ENCODE results near the gene NUP133. TPM values are rescaled to one million over a fixed set of nuclear protein-coding genes. Genes with fewer than 3 reads are reported as not detected.

NUP133 gene
- total RNA-seq, 2 donors from 2014 or later: 13.5 to 16.3 TPM

GRCh38 chr1:229466887-229467286 lies 41.3 kb downstream of the NUP133 start:
- Histone ChIP-seq H3K27me3 (no peaks in the 10 kb centered on the region), H3K27ac (no peak overlapping the region), H3K4me3 (no peak overlapping the region), H3K9me3 (no peaks in the 10 kb centered on the region), H3K4me1 (no peaks in the 10 kb centered on the region), H3K36me3 (replicated peaks in 1 of 2; ENCODE audit: insufficient read depth in 1 of 2, low read depth in 2 of 2) (peaks cover 0 to 28% of the 10 kb centered on the region in 2 donors)
- intact Hi-C loops (cut with DNase I): no loop called here
- WGBS, 2 donors: 95 to 96% methylated on average over 1 of the region's 1 CpG
- DNase-seq: no peak
- no peak for ATAC-seq
- no peak for TF ChIP-seq POLR2A (IDR thresholded peaks at IDR 0.05)
- TF ChIP-seq CTCF (IDR thresholded peaks at IDR 0.05): no peak

- 96% methylated on average over 8 of the region's 8 CpGs for WGBS, 2 donors
- H3K27me3 ChIP-seq: no peaks in the 10 kb centered on the region
- peaks cover 8 to 31% of the 10 kb centered on the region in 2 donors for H3K36me3 ChIP-seq (replicated peaks in 1 of 2; ENCODE audit: insufficient read depth in 1 of 2, low read depth in 2 of 2)
- no peaks in the 10 kb centered on the region for H3K9me3 ChIP-seq
- intact Hi-C loops (cut with DNase I): no loop called here
- H3K27ac ChIP-seq: no peak overlapping the region
- no peaks in the 10 kb centered on the region for H3K4me1 ChIP-seq
- no peak for TF ChIP-seq POLR2A (IDR thresholded peaks at IDR 0.05)
- TF ChIP-seq CTCF (IDR thresholded peaks at IDR 0.05): no peak
- ATAC-seq (no peak), DNase-seq (no peak)
- H3K4me3 ChIP-seq: no peak overlapping the region
These were observed 43.5 kb downstream of the NUP133 start for GRCh38 chr1:229464672-229465071.

GRCh38 chr1:229461032-229461668 lies 47.0 kb downstream of the NUP133 start:
- Histone ChIP-seq H3K4me3 (no peak overlapping the region), H3K27ac (no peak overlapping the region), H3K36me3 (replicated peaks in 1 of 2; ENCODE audit: insufficient read depth in 1 of 2, low read depth in 2 of 2) (peaks cover 13 to 34% of the 10 kb centered on the region in 2 donors), H3K27me3 (no peaks in the 10 kb centered on the region), H3K9me3 (no peaks in the 10 kb centered on the region), H3K4me1 (no peaks in the 10 kb centered on the region)
- 82 to 86% methylated on average over 7 of the region's 7 CpGs for WGBS, 2 donors
- intact Hi-C loops (cut with DNase I): no loop called here
- TF ChIP-seq CTCF (IDR thresholded peaks at IDR 0.05): no peak
- no peak for TF ChIP-seq POLR2A (IDR thresholded peaks at IDR 0.05)
- DNase-seq (no peak), ATAC-seq (no peak)

- Histone ChIP-seq H3K27me3 (no peaks in the 10 kb centered on the region), H3K4me1 (no peaks in the 10 kb centered on the region), H3K9me3 (no peaks in the 10 kb centered on the region), H3K27ac (no peak overlapping the region), H3K4me3 (no peak overlapping the region), H3K36me3 (replicated peaks in 1 of 2; ENCODE audit: insufficient read depth in 1 of 2, low read depth in 2 of 2) (peaks cover 13 to 28% of the 10 kb centered on the region in 2 donors)
- ATAC-seq (no peak), DNase-seq (no peak)
- WGBS, 2 donors: 97% methylated on average over 3 of the region's 3 CpGs
- intact Hi-C loops (cut with DNase I): no loop called here
- TF ChIP-seq CTCF (IDR thresholded peaks at IDR 0.05) (no peak), POLR2A (IDR thresholded peaks at IDR 0.05) (no peak)
These were observed 48.3 kb downstream of the NUP133 start for GRCh38 chr1:229459815-229460214.

- no peak for DNase-seq
- Histone ChIP-seq H3K27ac (no peak overlapping the region), H3K9me3 (no peaks in the 10 kb centered on the region), H3K27me3 (no peaks in the 10 kb centered on the region), H3K4me3 (no peak overlapping the region), H3K4me1 (no peaks in the 10 kb centered on the region), H3K36me3 (replicated peaks in 1 of 2; ENCODE audit: insufficient read depth in 1 of 2, low read depth in 2 of 2) (peaks cover 13 to 18% of the 10 kb centered on the region in 2 donors)
- WGBS, 2 donors: 73 to 74% methylated on average over 4 of the region's 4 CpGs
- intact Hi-C loops (cut with DNase I): no loop called here
- TF ChIP-seq CTCF (IDR thresholded peaks at IDR 0.05) (no peak), POLR2A (IDR thresholded peaks at IDR 0.05) (no peak)
- ATAC-seq: no peak
These were observed 50.7 kb downstream of the NUP133 start for GRCh38 chr1:229457436-229457835.
